Stimulated activated naive CD8-positive, alpha-beta T cell treated with anti-CD3 and anti-CD28 coated beads, Interleukin-15, amount 100 ng/mL, for 72 hours (primary cell): Measurements from ENCODE around the gene CLEC18B.
"Not testable (repeated sequence)": the region's sequence is repeated elsewhere in the genome, so short reads cannot be mapped to it uniquely, and the experiment has no call there.

ENCODE experiments used
- ATAC-seq: fragments of 150-1000 bp; cut with Tn5 transposase; 2 replicates; pipeline ENCODE4 v1.10.0; 2021; ENCODE audit warnings: mild to moderate bottlenecking, moderate library complexity
- DNase-seq, 2 donors: peaks; one replicate each; pipeline ENCODE4 v3.0.0; 2021 to 2022
- H3K27ac Mint-ChIP-seq, 2 donors: one replicate each; pipeline ENCODE4 v1.8.0; 2022; ENCODE audit warnings: mild to moderate bottlenecking in 2 of 2, mixed read lengths in 2 of 2, moderate library complexity in 2 of 2
- H3K27me3 Mint-ChIP-seq: one replicate; pipeline ENCODE4 v1.8.0; 2022; ENCODE audit warnings: mixed read lengths
- H3K4me1 Mint-ChIP-seq: one replicate; pipeline ENCODE4 v1.8.0; 2022; ENCODE audit warnings: mild to moderate bottlenecking, mixed read lengths
- H3K4me3 Mint-ChIP-seq, 2 donors: one replicate each; pipeline ENCODE4 v1.8.0; 2022; ENCODE audit warnings: mild to moderate bottlenecking in 2 of 2, mixed read lengths in 2 of 2, moderate library complexity in 1 of 2
- H3K9me3 Mint-ChIP-seq, 2 donors: one replicate each; pipeline ENCODE4 v1.8.0; 2022; ENCODE audit warnings: mixed read lengths in 2 of 2

CLEC18B gene

GRCh38 chr16:74450967-74451760 is 29.9 kb upstream of the CLEC18B start:
- Mint-ChIP-seq H3K27me3 (no peaks in the 10 kb centered on the region), H3K4me1 (no peaks in the 10 kb centered on the region), H3K9me3 (no peaks in the 10 kb centered on the region), H3K4me3 (no peak overlapping the region), H3K27ac (peak overlapping the region in 1 of 2 donors; percentile 22)
- DNase-seq, result no peak
- no peak for ATAC-seq

GRCh38 chr16:74450236-74450635 is 29.0 kb upstream of the CLEC18B start:
- Mint-ChIP-seq H3K27me3 (no peaks in the 10 kb centered on the region), H3K4me1 (no peaks in the 10 kb centered on the region), H3K27ac (no peak overlapping the region), H3K4me3 (no peak overlapping the region), H3K9me3 (no peaks in the 10 kb centered on the region)
- ATAC-seq (no peak), DNase-seq (no peak)

GRCh38 chr16:74449470-74449869 is 28.2 kb upstream of the CLEC18B start:
- no peak for DNase-seq
- Mint-ChIP-seq H3K4me3 (no peak overlapping the region), H3K4me1 (no peaks in the 10 kb centered on the region), H3K27me3 (no peaks in the 10 kb centered on the region), H3K27ac (peak overlapping the region; percentile 6 to 65), H3K9me3 (no peaks in the 10 kb centered on the region)
- no peak for ATAC-seq

- no peaks in the 10 kb centered on the region for H3K9me3 Mint-ChIP-seq
- no peak for DNase-seq
- H3K27me3 Mint-ChIP-seq, result no peaks in the 10 kb centered on the region
- no peak for ATAC-seq
- no peaks in the 10 kb centered on the region for H3K4me1 Mint-ChIP-seq
- no peak overlapping the region for H3K4me3 Mint-ChIP-seq
- H3K27ac Mint-ChIP-seq, result peak overlapping the region in 1 of 2 donors; percentile 65
Observed at GRCh38 chr16:74448990-74449389, 27.7 kb upstream of the CLEC18B start.

GRCh38 chr16:74447578-74447977 is 26.3 kb upstream of the CLEC18B start:
- H3K27me3 Mint-ChIP-seq, result no peaks in the 10 kb centered on the region
- H3K9me3 Mint-ChIP-seq, result no peaks in the 10 kb centered on the region
- no peak overlapping the region for H3K27ac Mint-ChIP-seq
- DNase-seq, result no peak
- ATAC-seq, result no peak
- no peak overlapping the region for H3K4me3 Mint-ChIP-seq
- H3K4me1 Mint-ChIP-seq, result no peaks in the 10 kb centered on the region

GRCh38 chr16:74446866-74447265 is 25.6 kb upstream of the CLEC18B start:
- peak overlapping the region in 1 of 2 donors; percentile 65 for H3K27ac Mint-ChIP-seq
- no peak overlapping the region for H3K4me3 Mint-ChIP-seq
- H3K27me3 Mint-ChIP-seq, result no peaks in the 10 kb centered on the region
- no peaks in the 10 kb centered on the region for H3K9me3 Mint-ChIP-seq
- no peak for ATAC-seq
- no peak for DNase-seq
- no peaks in the 10 kb centered on the region for H3K4me1 Mint-ChIP-seq

GRCh38 chr16:74443624-74444346 is 22.5 kb upstream of the CLEC18B start:
- not testable (repeated sequence) for H3K4me3 Mint-ChIP-seq, H3K4me1 Mint-ChIP-seq, DNase-seq, H3K27ac Mint-ChIP-seq, H3K27me3 Mint-ChIP-seq, H3K9me3 Mint-ChIP-seq, ATAC-seq

- no peak overlapping the region for H3K27ac Mint-ChIP-seq
- H3K4me1 Mint-ChIP-seq, result peaks cover 16% of the 10 kb centered on the region
- no peak for DNase-seq
- ATAC-seq, result no peak
- no peaks in the 10 kb centered on the region for H3K27me3 Mint-ChIP-seq
- H3K9me3 Mint-ChIP-seq, result no peaks in the 10 kb centered on the region
- no peak overlapping the region for H3K4me3 Mint-ChIP-seq
Observed at GRCh38 chr16:74439685-74440084, 18.4 kb upstream of the CLEC18B start.

- Mint-ChIP-seq H3K4me3 (peak overlapping the region; percentile 24 to 51), H3K9me3 (no peaks in the 10 kb centered on the region), H3K4me1 (peaks cover 16% of the 10 kb centered on the region), H3K27me3 (no peaks in the 10 kb centered on the region), H3K27ac (peak overlapping the region; percentile 72 to 75)
- ATAC-seq (peak; percentile 95), DNase-seq (peak in 1 of 2 donors; percentile 16)
Observed at GRCh38 chr16:74438492-74438979, 17.3 kb upstream of the CLEC18B start.

GRCh38 chr16:74431516-74431915 is 10.2 kb upstream of the CLEC18B start:
- DNase-seq (no peak), ATAC-seq (no peak)
- Mint-ChIP-seq H3K4me1 (no peaks in the 10 kb centered on the region), H3K27me3 (no peaks in the 10 kb centered on the region), H3K9me3 (no peaks in the 10 kb centered on the region), H3K27ac (peak overlapping the region in 1 of 2 donors; percentile 82), H3K4me3 (no peak overlapping the region)

GRCh38 chr16:74430036-74430712 is 8.9 kb upstream of the CLEC18B start:
- H3K4me3 Mint-ChIP-seq, H3K27me3 Mint-ChIP-seq, H3K27ac Mint-ChIP-seq, H3K4me1 Mint-ChIP-seq, H3K9me3 Mint-ChIP-seq: not testable (repeated sequence)
- DNase-seq, result peak; percentile 34 to 49
- ATAC-seq, result peak; percentile 81

GRCh38 chr16:74428493-74428892 is 7.2 kb upstream of the CLEC18B start:
- DNase-seq, H3K4me3 Mint-ChIP-seq, H3K27ac Mint-ChIP-seq, H3K4me1 Mint-ChIP-seq, H3K27me3 Mint-ChIP-seq, H3K9me3 Mint-ChIP-seq, ATAC-seq: not testable (repeated sequence)

- not testable (repeated sequence) for DNase-seq
Observed at GRCh38 chr16:74425751-74426150, 4.5 kb upstream of the CLEC18B start.

GRCh38 chr16:74423721-74424120 is 2.4 kb upstream of the CLEC18B start:
- not testable (repeated sequence) for H3K4me3 Mint-ChIP-seq, ATAC-seq, DNase-seq

More at GRCh38 chr16:74425751-74426150, 4.5 kb upstream of the CLEC18B start:
- not testable (repeated sequence) for H3K4me3 Mint-ChIP-seq, H3K27ac Mint-ChIP-seq, H3K27me3 Mint-ChIP-seq, H3K4me1 Mint-ChIP-seq, H3K9me3 Mint-ChIP-seq, ATAC-seq

GRCh38 chr16:74422086-74422485 is 808 bp upstream of the CLEC18B start:
- not testable (repeated sequence) for ATAC-seq, H3K27me3 Mint-ChIP-seq, H3K9me3 Mint-ChIP-seq, DNase-seq, H3K27ac Mint-ChIP-seq, H3K4me3 Mint-ChIP-seq, H3K4me1 Mint-ChIP-seq

More at GRCh38 chr16:74423721-74424120, 2.4 kb upstream of the CLEC18B start:
- H3K4me1 Mint-ChIP-seq, H3K27ac Mint-ChIP-seq, H3K27me3 Mint-ChIP-seq, H3K9me3 Mint-ChIP-seq: not testable (repeated sequence)

GRCh38 chr16:74421482-74421785 is 156 bp upstream of the CLEC18B start:
- DNase-seq, H3K27ac Mint-ChIP-seq, H3K4me3 Mint-ChIP-seq, ATAC-seq, H3K9me3 Mint-ChIP-seq, H3K27me3 Mint-ChIP-seq, H3K4me1 Mint-ChIP-seq: not testable (repeated sequence)
